Measurements from ENCODE around the gene ULK3. TPM values are rescaled to one million over a fixed set of nuclear protein-coding genes. Genes with fewer than 3 reads are reported as not detected.

The ULK3 gene
- total RNA-seq, 6 experiments from 2014 or later: 12.5 to 18.9 (median 16.1) TPM

DNA sequence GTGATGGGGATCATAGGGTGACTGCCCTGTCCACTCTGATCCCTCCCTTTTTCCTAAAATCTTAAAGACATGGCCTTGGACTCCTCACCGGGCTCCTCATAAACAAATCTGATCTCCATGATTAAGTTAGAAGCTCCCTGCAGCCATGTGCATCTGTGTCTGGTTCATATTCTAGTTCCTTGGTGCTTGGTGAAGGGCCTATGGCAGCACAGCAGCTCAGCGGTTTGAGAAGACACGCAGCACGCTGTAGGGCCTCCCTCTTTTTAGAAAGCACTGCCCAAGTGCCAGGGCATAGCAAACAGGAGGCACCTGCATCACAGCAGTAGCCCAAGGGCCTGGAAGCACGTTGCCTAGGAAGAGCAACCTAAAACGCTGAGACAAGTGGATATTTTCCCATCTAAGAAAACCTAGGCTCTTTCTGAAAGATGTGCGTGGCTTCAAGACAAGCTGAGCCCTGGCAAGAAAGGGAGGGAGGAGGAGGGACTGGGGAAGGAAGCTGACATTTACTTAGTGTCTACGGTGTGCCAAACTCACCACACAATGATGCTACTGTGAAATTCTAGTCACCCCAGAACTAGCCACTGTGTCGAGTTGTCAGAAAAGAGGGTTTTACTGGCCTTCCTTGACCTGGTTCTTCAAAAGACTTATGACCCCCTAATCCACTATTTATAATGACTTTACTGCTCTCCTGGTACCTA is 14.9 kb upstream of the ULK3 start:
- Mint-ChIP-seq H3K4me3 (no peak overlapping the region), H3K27me3 (ENCODE audit: insufficient read depth) (no peaks in the 10 kb centered on the region), H3K4me1 (ENCODE audit: low read depth) (no peaks in the 10 kb centered on the region; the same call in 1 of the 2 replicates), H3K9me3 (no peaks in the 10 kb centered on the region), H3K36me3 (ENCODE audit: low read depth) (no peaks in the 10 kb centered on the region), H3K27ac (no peak overlapping the region)
- TF ChIP-seq, protein P1, sequence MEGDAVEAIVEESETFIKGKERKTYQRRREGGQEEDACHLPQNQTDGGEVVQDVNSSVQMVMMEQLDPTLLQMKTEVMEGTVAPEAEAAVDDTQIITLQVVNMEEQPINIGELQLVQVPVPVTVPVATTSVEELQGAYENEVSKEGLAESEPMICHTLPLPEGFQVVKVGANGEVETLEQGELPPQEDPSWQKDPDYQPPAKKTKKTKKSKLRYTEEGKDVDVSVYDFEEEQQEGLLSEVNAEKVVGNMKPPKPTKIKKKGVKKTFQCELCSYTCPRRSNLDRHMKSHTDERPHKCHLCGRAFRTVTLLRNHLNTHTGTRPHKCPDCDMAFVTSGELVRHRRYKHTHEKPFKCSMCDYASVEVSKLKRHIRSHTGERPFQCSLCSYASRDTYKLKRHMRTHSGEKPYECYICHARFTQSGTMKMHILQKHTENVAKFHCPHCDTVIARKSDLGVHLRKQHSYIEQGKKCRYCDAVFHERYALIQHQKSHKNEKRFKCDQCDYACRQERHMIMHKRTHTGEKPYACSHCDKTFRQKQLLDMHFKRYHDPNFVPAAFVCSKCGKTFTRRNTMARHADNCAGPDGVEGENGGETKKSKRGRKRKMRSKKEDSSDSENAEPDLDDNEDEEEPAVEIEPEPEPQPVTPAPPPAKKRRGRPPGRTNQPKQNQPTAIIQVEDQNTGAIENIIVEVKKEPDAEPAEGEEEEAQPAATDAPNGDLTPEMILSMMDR (IDR thresholded peaks at IDR 0.05): no peak
- DNase-seq: no peak

DNA sequence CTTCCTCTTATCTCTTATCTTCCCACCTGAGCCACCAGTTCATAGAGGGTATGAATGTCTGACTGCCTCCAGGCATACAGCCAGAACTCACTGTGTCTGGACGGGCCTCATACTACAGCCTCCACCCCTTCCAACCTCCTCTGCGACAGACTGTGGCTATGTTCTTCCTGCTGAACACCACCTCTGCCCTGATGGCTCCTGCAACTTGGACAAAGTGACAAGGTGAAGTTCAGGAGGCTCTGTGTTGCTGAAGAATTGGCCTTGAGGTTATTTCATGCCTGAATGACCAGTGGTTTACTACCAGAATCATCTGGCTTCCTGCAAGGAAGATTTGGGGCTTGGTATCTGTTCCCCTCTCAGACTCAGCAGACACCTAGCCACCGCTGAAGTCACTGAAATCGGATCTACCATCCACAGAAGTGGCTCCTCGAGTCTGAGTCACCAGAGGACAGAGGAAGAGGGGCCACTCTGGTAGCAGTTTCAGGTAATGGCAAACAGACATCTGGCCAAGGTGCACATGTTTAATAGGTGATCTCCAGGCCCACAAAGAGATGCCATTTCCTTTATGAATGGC is 14.2 kb upstream of the ULK3 start:
- H3K27ac Mint-ChIP-seq: no peak overlapping the region

DNA sequence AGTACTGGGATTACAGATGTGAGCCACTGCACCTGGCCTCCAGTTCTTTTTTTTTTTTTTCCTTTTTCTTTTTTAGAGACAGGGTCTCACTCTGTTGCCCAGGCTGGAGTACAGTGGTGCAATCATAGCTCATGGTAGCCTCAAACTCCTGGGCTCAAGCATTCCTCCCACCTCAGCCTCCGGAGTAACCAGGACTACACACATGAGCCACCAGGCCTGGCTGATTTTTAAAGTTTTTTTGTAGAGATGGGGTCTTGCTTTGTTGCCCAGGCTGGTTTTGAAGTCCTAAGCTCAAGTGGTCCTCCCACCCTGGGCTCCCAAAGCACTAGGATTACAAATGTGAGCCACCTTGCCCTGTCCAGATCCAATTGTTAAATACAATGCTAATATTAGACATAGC is 13.6 kb upstream of the ULK3 start:
- DNase-seq: no peak
- H3K27ac Mint-ChIP-seq: no peak overlapping the region
- H3K36me3 Mint-ChIP-seq (ENCODE audit: low read depth): no peaks in the 10 kb centered on the region
- H3K4me1 Mint-ChIP-seq (ENCODE audit: low read depth): no peaks in the 10 kb centered on the region; the same call in 1 of the 2 replicates
- TF ChIP-seq, protein P1 (IDR thresholded peaks at IDR 0.05): no peak
- H3K4me3 Mint-ChIP-seq: no peak overlapping the region
- H3K27me3 Mint-ChIP-seq (ENCODE audit: insufficient read depth): no peaks in the 10 kb centered on the region
- H3K9me3 Mint-ChIP-seq: no peaks in the 10 kb centered on the region

More for the DNA sequence above, 14.2 kb upstream of the ULK3 start:
- H3K27me3 Mint-ChIP-seq (ENCODE audit: insufficient read depth): no peaks in the 10 kb centered on the region
- no peaks in the 10 kb centered on the region for H3K9me3 Mint-ChIP-seq
- H3K4me1 Mint-ChIP-seq (ENCODE audit: low read depth): no peaks in the 10 kb centered on the region; the same call in 1 of the 2 replicates
- H3K4me3 Mint-ChIP-seq: no peak overlapping the region
- TF ChIP-seq, protein P1 (IDR thresholded peaks at IDR 0.05): no peak
- no peak for DNase-seq
- no peaks in the 10 kb centered on the region for H3K36me3 Mint-ChIP-seq (ENCODE audit: low read depth)

DNA sequence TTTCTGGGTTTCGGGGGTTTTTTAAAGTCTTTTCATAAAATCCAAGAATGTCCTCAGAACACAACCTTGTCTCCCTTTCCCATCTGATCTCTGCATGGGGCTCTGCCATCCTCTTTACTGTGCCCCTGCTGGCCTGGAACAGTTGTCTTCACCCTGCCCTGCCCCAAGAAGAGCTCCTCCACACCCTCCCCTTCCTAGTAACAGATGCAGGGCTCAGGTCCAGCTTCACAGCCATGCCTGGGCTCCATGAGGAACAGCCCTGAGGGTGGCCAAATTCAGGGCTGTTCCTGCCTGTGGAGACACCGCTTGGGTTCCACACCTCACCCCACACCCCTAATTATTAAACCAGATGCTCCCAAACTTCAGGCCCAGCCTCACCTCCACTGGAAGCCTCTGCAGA is 12.9 kb upstream of the ULK3 start:
- DNase-seq: no peak
- H3K27me3 Mint-ChIP-seq (ENCODE audit: insufficient read depth): no peaks in the 10 kb centered on the region
- H3K27ac Mint-ChIP-seq: no peak overlapping the region
- H3K36me3 Mint-ChIP-seq (ENCODE audit: low read depth): no peaks in the 10 kb centered on the region
- no peak overlapping the region for H3K4me3 Mint-ChIP-seq
- H3K9me3 Mint-ChIP-seq: no peaks in the 10 kb centered on the region
- TF ChIP-seq, protein P1 (IDR thresholded peaks at IDR 0.05): no peak
- no peaks in the 10 kb centered on the region; the same call in 1 of the 2 replicates for H3K4me1 Mint-ChIP-seq (ENCODE audit: low read depth)

DNA sequence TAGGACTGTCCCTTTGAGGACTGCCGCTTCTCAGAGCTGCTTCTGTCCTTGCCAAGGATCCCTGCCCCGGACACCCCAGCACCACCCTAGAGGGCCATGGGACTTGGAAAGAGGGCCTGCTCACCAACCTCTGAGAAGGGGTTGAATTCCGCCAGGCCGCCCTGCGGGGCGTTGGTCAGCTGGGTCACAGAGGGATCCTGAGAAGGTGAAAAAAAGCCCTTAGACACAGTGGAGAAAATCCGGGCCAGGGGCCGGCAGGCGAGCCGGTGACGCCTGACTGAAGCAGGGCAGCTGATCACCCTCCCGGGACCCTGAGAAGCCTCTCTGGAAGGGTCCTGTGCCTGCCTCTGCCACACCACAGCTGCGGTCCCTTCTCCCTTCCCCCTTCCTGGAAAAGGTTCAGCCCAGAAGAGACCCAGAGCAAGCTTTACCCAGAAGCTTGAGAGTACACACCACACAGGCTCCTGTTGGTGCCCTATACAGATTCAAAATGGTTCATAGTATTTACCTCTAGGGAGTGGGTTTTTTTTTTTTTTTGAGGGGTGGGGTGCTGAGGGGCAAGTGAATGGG is 11.6 kb upstream of the ULK3 start:
- Mint-ChIP-seq H3K27me3 (ENCODE audit: insufficient read depth) (no peaks in the 10 kb centered on the region), H3K27ac (no peak overlapping the region), H3K4me1 (ENCODE audit: low read depth) (no peaks in the 10 kb centered on the region; the same call in 1 of the 2 replicates), H3K4me3 (no peak overlapping the region), H3K9me3 (no peaks in the 10 kb centered on the region), H3K36me3 (ENCODE audit: low read depth) (no peaks in the 10 kb centered on the region)
- TF ChIP-seq, protein P1 (IDR thresholded peaks at IDR 0.05): no peak
- no peak for DNase-seq

Measured in HFFc6 (cell line).